Measurements from ENCODE around the gene CLEC16A.

The CLEC16A gene

GRCh38 chr16:11015607-11016006 is 71.2 kb downstream of the CLEC16A start:
- DNase-seq (ENCODE audit: low spot score) = no peak

GRCh38 chr16:11016524-11016988 is 72.2 kb downstream of the CLEC16A start:
- DNase-seq (ENCODE audit: low spot score) = no peak

GRCh38 chr16:11016993-11017392 is 72.6 kb downstream of the CLEC16A start:
- no peak for DNase-seq (ENCODE audit: low spot score)

- DNase-seq (ENCODE audit: low spot score) = peak; percentile 13
Observed at GRCh38 chr16:11017499-11017898, 73.1 kb downstream of the CLEC16A start.

GRCh38 chr16:11020388-11020787 is 76.0 kb downstream of the CLEC16A start:
- DNase-seq (ENCODE audit: low spot score) = no peak

GRCh38 chr16:11020792-11021551 is 76.6 kb downstream of the CLEC16A start:
- no peak for DNase-seq (ENCODE audit: low spot score)

GRCh38 chr16:11022002-11022401 is 77.6 kb downstream of the CLEC16A start:
- DNase-seq (ENCODE audit: low spot score) = no peak

GRCh38 chr16:11023262-11024039 is 79.1 kb downstream of the CLEC16A start:
- DNase-seq (ENCODE audit: low spot score) = no peak

GRCh38 chr16:11024333-11025053 is 80.1 kb downstream of the CLEC16A start:
- DNase-seq (ENCODE audit: low spot score) = no peak

GRCh38 chr16:11025120-11025531 is 80.8 kb downstream of the CLEC16A start:
- peak; percentile 86 for DNase-seq (ENCODE audit: low spot score)

- no peak for DNase-seq (ENCODE audit: low spot score)
Observed at GRCh38 chr16:11029948-11030347, 85.6 kb downstream of the CLEC16A start.

GRCh38 chr16:11030990-11031510 is 86.7 kb downstream of the CLEC16A start:
- DNase-seq (ENCODE audit: low spot score) = no peak

- DNase-seq (ENCODE audit: low spot score) = no peak
Observed at GRCh38 chr16:11032000-11032921, 87.9 kb downstream of the CLEC16A start.

- no peak for DNase-seq (ENCODE audit: low spot score)
Observed at GRCh38 chr16:11032922-11033291, 88.5 kb downstream of the CLEC16A start.

GRCh38 chr16:11033629-11034420 is 89.5 kb downstream of the CLEC16A start:
- DNase-seq (ENCODE audit: low spot score) = no peak

- no peak for DNase-seq (ENCODE audit: low spot score)
Observed at GRCh38 chr16:11034481-11034931, 90.1 kb downstream of the CLEC16A start.

- no peak for DNase-seq (ENCODE audit: low spot score)
Observed at GRCh38 chr16:11035096-11035495, 90.7 kb downstream of the CLEC16A start.

GRCh38 chr16:11036040-11036439 is 91.7 kb downstream of the CLEC16A start:
- no peak for DNase-seq (ENCODE audit: low spot score)

- DNase-seq (ENCODE audit: low spot score) = no peak
Observed at GRCh38 chr16:11036868-11037410, 92.6 kb downstream of the CLEC16A start.

GRCh38 chr16:11038305-11038704 is 93.9 kb downstream of the CLEC16A start:
- no peak for DNase-seq (ENCODE audit: low spot score)

All from activated CD4-positive, alpha-beta T cell treated with anti-CD3 and anti-CD28 coated beads, Interleukin-2, Interleukin-4, amounts not matched to agents 100 ng/mL and 50 ng/mL, durations not matched to agents 16 hours and 8 hours (primary cell).